OCI-LY7 (cell line): Measurements from ENCODE around the gene TNXB. TPM values are rescaled to one million over a fixed set of nuclear protein-coding genes. Genes with fewer than 3 reads are reported as not detected.

ENCODE experiments used
- BruUV-seq: library from RNA; stranded (reverse); fragments of 400-500 nt; replicated peaks from 2 replicates; lab custom pipeline; 2021; lab: Mats Ljungman, UMichigan
- CTCF ChIA-PET: fragments of 300-600 bp; sonication (Branson Sonifier 250); formaldehyde crosslinking; loops from one replicate; lab custom pipeline; 2022; ENCODE audit warnings: antibody characterized with exemption; ENCODE audit not compliant: unreplicated experiment; lab: Charles Lee
- POLR2A ChIA-PET: fragments of 300-600 bp; sonication (Branson Sonifier 250); formaldehyde crosslinking; loops from one replicate; lab custom pipeline; 2022; ENCODE audit warnings: antibody characterized with exemption; lab: Charles Lee
- DNase-seq: peaks from one replicate; pipeline ENCODE4 v3.0.0-alpha.2; 2015; ENCODE audit warnings: low spot score
- H2AFZ ChIP-seq: fragments of 200-600 bp; sonication (generic), shearing (Covaris generic); 2 replicates; pipeline ENCODE4 v1.6.1; 2014; ENCODE audit warnings: mild to moderate bottlenecking, antibody characterized with exemption, low read length, moderate library complexity
- H3K27ac ChIP-seq: fragments of 200-600 bp; sonication (generic); 2 replicates; pipeline ENCODE4 v1.5.1; 2014; ENCODE audit warnings: mixed run types, low read depth, mild to moderate bottlenecking, moderate library complexity, low read length, inconsistent platforms; ENCODE audit not compliant: poor library complexity, severe bottlenecking
- H3K36me3 ChIP-seq: fragments of 200-600 bp; sonication (generic); 2 replicates; pipeline ENCODE4 v1.6.1; 2014; ENCODE audit warnings: mild to moderate bottlenecking, antibody characterized with exemption, low read length, moderate library complexity, mixed read lengths; ENCODE audit not compliant: insufficient read depth
- H3K4me1 ChIP-seq: fragments of 200-600 bp; sonication (generic); 2 replicates; pipeline ENCODE4 v1.5.1; 2014; ENCODE audit warnings: mild to moderate bottlenecking, low read length; ENCODE audit not compliant: insufficient read depth, poor library complexity, severe bottlenecking
- H3K4me2 ChIP-seq: fragments of 200-600 bp; sonication (generic); 2 replicates; pipeline ENCODE4 v1.6.1; 2014; ENCODE audit warnings: mild to moderate bottlenecking, low read length
- H3K4me3 ChIP-seq: fragments of 200-600 bp; sonication (generic); 2 replicates; pipeline ENCODE4 v1.5.1; 2014; ENCODE audit warnings: mild to moderate bottlenecking, low read depth, low read length; ENCODE audit not compliant: poor library complexity, severe bottlenecking
- H3K79me2 ChIP-seq: fragments of 200-600 bp; sonication (generic); 2 replicates; pipeline ENCODE4 v1.6.1; 2016; ENCODE audit warnings: low read depth, mild to moderate bottlenecking, low read length, moderate library complexity, mixed read lengths; ENCODE audit not compliant: insufficient read depth
- H3K9me2 ChIP-seq: fragments of 200-600 bp; sonication (generic); 2 replicates; pipeline ENCODE4 v1.6.1; 2016; ENCODE audit warnings: mild to moderate bottlenecking, low read length, mixed read lengths; ENCODE audit not compliant: insufficient read depth
- H3K9me3 ChIP-seq: fragments of 200-600 bp; sonication (generic); 2 replicates; pipeline ENCODE4 v1.6.1; 2014; ENCODE audit warnings: mild to moderate bottlenecking, mixed run types, low read length, mixed read lengths
- H4K20me1 ChIP-seq: fragments of 200-600 bp; sonication (generic); 2 replicates; pipeline ENCODE4 v1.6.1; 2014; ENCODE audit warnings: mild to moderate bottlenecking, antibody characterized with exemption, low read length, moderate library complexity, mixed read lengths; ENCODE audit not compliant: insufficient read depth
- EZH2phosphoT487 ChIP-seq: fragments of 200-600 bp; sonication (generic); IDR thresholded peaks from 2 replicates; pipeline ENCODE4 v1.6.1; 2018; ENCODE audit warnings: low read depth, borderline replicate concordance, mild to moderate bottlenecking, mixed run types, antibody characterized with exemption, low read length, moderate library complexity, mixed read lengths
- intact Hi-C: fragments of 100-400 bp; cut with micrococcal nuclease; formaldehyde crosslinking; loops from one replicate; pipeline ENCODE4 v1.10.0; 2022; ENCODE audit not compliant: unreplicated experiment
- total RNA-seq, 2 experiments: library from RNA; depleted of rRNA in 1 of 2; stranded (reverse); fragments of >200 nt in 1 of 2; shearing (Covaris generic) in 1 of 2; gene quantifications; 2 replicates each; pipeline ENCODE4 v1.2.3, GENCODE V29; 2014 to 2022
- TF ChIP-seq, protein P1 (sequence below): fragments of 200-600 bp; sonication (generic); conservative IDR thresholded peaks from 2 replicates; pipeline ENCODE4 v1.5.1; 2014; ENCODE audit warnings: mild to moderate bottlenecking, antibody characterized with exemption, low read length, moderate library complexity, mixed read lengths

TNXB gene
- total RNA-seq, 2 experiments from 2014 or later = 1.7 to 9.2 TPM

DNA sequence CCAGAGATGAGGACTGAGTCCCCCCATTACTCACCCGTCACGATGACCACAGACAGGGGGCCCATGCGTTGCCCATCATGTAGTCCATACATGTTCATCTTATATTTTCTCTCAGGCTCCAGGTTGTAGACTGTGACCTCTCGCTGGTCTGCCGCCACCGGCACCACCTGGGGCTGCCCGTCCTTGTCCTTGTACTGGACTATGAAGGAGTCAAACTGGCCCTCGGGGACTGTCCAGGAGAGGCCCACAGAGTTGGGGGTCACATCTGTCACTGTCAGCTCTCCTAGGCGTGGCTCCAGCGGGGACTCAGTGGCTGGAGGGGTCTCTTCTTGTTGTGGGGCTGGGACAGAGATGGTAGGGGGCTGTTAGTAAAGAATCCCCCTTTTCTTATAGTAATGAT lies 35.5 kb downstream of the TNXB start:
- no peaks in the 10 kb centered on the region for H3K9me3 ChIP-seq
- ChIA-PET POLR2A (no interaction called here), CTCF (no interaction called here)
- no peaks in the 10 kb centered on the region for H3K4me1 ChIP-seq
- no peaks in the 10 kb centered on the region for H3K9me2 ChIP-seq
- H3K27ac ChIP-seq = no peak overlapping the region
- H2AFZ ChIP-seq = no peak overlapping the region
- no peak for DNase-seq
- intact Hi-C loops = no loop called here
- BruUV-seq = no TSS peak
- H3K79me2 ChIP-seq = no peaks in the 10 kb centered on the region
- H3K4me2 ChIP-seq = no peak overlapping the region
- TF ChIP-seq, protein P1, sequence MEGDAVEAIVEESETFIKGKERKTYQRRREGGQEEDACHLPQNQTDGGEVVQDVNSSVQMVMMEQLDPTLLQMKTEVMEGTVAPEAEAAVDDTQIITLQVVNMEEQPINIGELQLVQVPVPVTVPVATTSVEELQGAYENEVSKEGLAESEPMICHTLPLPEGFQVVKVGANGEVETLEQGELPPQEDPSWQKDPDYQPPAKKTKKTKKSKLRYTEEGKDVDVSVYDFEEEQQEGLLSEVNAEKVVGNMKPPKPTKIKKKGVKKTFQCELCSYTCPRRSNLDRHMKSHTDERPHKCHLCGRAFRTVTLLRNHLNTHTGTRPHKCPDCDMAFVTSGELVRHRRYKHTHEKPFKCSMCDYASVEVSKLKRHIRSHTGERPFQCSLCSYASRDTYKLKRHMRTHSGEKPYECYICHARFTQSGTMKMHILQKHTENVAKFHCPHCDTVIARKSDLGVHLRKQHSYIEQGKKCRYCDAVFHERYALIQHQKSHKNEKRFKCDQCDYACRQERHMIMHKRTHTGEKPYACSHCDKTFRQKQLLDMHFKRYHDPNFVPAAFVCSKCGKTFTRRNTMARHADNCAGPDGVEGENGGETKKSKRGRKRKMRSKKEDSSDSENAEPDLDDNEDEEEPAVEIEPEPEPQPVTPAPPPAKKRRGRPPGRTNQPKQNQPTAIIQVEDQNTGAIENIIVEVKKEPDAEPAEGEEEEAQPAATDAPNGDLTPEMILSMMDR = no peak
- H3K36me3 ChIP-seq = no peaks in the 10 kb centered on the region
- no peak overlapping the region for H3K4me3 ChIP-seq
- H4K20me1 ChIP-seq = no peaks in the 10 kb centered on the region

DNA sequence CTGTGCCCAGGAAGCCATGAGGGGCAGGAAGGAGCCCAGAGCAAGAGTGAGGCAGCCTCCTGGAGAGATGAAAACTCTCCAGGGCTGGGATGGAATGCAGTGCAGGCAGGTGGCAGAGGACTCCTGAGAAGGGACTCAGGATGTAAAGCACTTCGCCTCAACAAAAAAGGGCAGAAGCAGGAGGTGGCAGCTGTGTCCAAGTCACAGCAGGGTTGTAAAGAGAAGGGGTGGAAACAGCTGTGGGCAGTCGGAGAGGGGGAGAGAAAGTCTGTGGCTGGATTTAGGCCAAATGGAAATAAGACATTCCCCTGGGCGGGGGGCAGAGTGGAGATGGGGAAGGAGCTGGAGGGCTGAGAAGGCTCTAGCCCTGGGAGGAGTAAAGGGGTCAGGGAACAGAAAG lies 36.0 kb downstream of the TNXB start:
- no TSS peak for BruUV-seq
- Histone ChIP-seq H3K9me2 (no peaks in the 10 kb centered on the region), H4K20me1 (no peaks in the 10 kb centered on the region), H2AFZ (no peak overlapping the region), H3K79me2 (no peaks in the 10 kb centered on the region), H3K36me3 (no peaks in the 10 kb centered on the region), H3K4me1 (no peaks in the 10 kb centered on the region), H3K27ac (no peak overlapping the region), H3K4me2 (no peak overlapping the region), H3K9me3 (no peaks in the 10 kb centered on the region), H3K4me3 (no peak overlapping the region)
- TF ChIP-seq EZH2phosphoT487 = no peak
- TF ChIP-seq, protein P1 = no peak
- intact Hi-C loops = no loop called here
- ChIA-PET POLR2A (no interaction called here), CTCF (no interaction called here)
- DNase-seq = no peak

DNA sequence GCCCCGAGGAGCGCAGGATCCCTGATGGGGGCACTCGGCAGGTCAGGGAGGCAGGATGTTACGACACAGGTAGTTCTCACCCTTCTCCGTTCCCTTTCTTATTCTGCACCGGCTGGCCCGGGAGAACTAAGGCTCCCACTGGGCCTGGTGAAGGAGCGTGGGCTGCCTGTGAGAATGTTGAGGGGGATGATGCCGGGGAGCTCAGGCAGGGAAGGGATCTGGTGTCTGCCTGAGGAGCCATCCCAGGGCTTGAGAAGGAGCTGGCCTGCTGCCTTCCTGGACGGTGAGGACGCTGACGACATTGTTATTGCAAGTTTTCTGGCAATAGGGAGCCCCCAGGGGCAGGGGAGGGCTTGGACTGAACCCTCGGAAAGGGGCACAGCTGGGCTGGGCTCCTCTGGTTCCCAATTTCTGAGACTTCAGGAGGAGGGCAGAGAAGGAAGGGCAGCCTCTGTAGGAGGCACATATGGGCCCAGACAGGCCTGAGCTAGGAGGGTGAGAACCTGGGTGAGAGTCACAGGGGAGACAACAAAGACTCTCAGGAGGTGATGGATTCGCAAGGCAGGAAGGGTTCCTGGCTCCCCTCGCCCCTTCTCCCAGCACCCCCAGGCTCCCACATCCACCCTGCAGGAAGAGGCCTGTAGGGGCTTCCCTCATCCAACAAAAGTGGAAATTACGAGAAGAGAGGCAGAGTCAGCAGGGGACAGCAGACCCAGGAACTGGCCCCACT lies 38.2 kb downstream of the TNXB start:
- Histone ChIP-seq H3K36me3 (no peaks in the 10 kb centered on the region), H3K4me3 (no peak overlapping the region), H3K9me3 (no peaks in the 10 kb centered on the region), H3K79me2 (no peaks in the 10 kb centered on the region), H4K20me1 (no peaks in the 10 kb centered on the region), H3K9me2 (no peaks in the 10 kb centered on the region), H3K4me1 (no peaks in the 10 kb centered on the region), H2AFZ (no peak overlapping the region), H3K27ac (no peak overlapping the region), H3K4me2 (no peak overlapping the region)
- no TSS peak for BruUV-seq
- DNase-seq = no peak
- intact Hi-C loops = no loop called here
- TF ChIP-seq, protein P1 = no peak
- TF ChIP-seq EZH2phosphoT487 = no peak
- ChIA-PET POLR2A (interaction anchor here (0.7 kb wide), 2 partner anchors 7 to 173 kb away, joined by 3 to 5 read pairs; no protein-coding TSS in a partner anchor), CTCF (no interaction called here)
